Right lobe of liver (tissue), 6 donors: ENCODE results near the gene MYD88. TPM values are rescaled to one million over a fixed set of nuclear protein-coding genes. Genes with fewer than 3 reads are reported as not detected.

Source experiments
- ATAC-seq, 4 donors: fragments of 200-7000 bp; cut with Tn5 transposase; one replicate each; pipeline ENCODE4 v1.9.1; 2020; ENCODE audit warnings: mild to moderate bottlenecking in 4 of 4, moderate library complexity in 4 of 4
- DNase-seq, 3 donors: peaks; one replicate each; pipeline ENCODE4 v3.0.0-alpha.2; 2020
- H3K27ac ChIP-seq, 3 donors: fragments of 200-600 bp; one replicate each; pipeline ENCODE4 v1.8.0; 2022
- H3K27me3 ChIP-seq, 2 donors: fragments of 200-600 bp; one replicate each; pipeline ENCODE4 v1.8.0; 2022
- H3K36me3 ChIP-seq, 4 donors: fragments of 200-600 bp; sonication (generic) in 1 of 4; one replicate each; pipeline versions ENCODE4 v1.5.1 to v1.8.0; 2017 to 2022; ENCODE audit warnings: control low read depth in 1 of 4
- H3K4me1 ChIP-seq, 4 donors: fragments of 200-600 bp; sonication (generic) in 1 of 4; one replicate each; pipeline versions ENCODE4 v1.5.1 to v1.8.0; 2017 to 2022; ENCODE audit warnings: control low read depth in 1 of 4
- H3K4me3 ChIP-seq, 3 donors: fragments of 200-600 bp; one replicate each; pipeline ENCODE4 v1.8.0; 2022
- H3K9me3 ChIP-seq, 4 donors: fragments of 200-600 bp; sonication (generic) in 1 of 4; one replicate each; pipeline versions ENCODE4 v1.5.1 to v1.8.0; 2017 to 2022; ENCODE audit warnings: control low read depth in 1 of 4
- CTCF ChIP-seq, 4 donors: fragments of 200-600 bp in 3 of 4; fragments of 450-650 bp in 1 of 4; IDR thresholded peaks; one replicate each; pipeline versions ENCODE4 v1.5.1 to v1.8.0; 2016 to 2022; ENCODE audit warnings: antibody characterized with exemption in 4 of 4, mild to moderate bottlenecking in 2 of 4
- POLR2A ChIP-seq: fragments of 450-650 bp; IDR thresholded peaks from one replicate; pipeline ENCODE4 v1.6.1; 2017; ENCODE audit warnings: antibody characterized with exemption, mild to moderate bottlenecking
- WGBS: methylation state at CpG from one replicate; pipeline ENCODE4 v1.1.6; 2018; ENCODE audit warnings: low coverage, low lambda C conversion rate; ENCODE audit not compliant: insufficient coverage; ENCODE audit errors: missing lambda C conversion rate; 5-methylcytosine and 5-hydroxymethylcytosine counted together
- intact Hi-C, 2 donors: fragments of 100-400 bp; cut with DNase I; formaldehyde crosslinking; loops; one replicate each; pipeline versions ENCODE4 v1.11.2 to v1.14.1; 2022
- long read RNA-seq: library from polyadenylated mRNA; unstranded; transcript quantifications from one replicate; pipeline ENCODE4 v2.0.0, GENCODE V29; 2019
- total RNA-seq, 6 experiments: library from RNA; depleted of rRNA in 2 of 6; stranded (reverse); fragments of >200 nt in 2 of 6; fragmentation: NEBNext Ultra II Directional in 3 of 6; extraction: Animal tissue kit (Norgen Biotek cat#: 25700) in 3 of 6; gene quantifications; one replicate each; pipeline versions ENCODE4 v1.1.0 to v1.2.4, GENCODE V29; 2016 to 2023
- donor health status: DM: no; HTN: yes; CAD: no.
- donor health status: DM: no; HTN: no; CAD: no.
- donor health status: DM: no; HTN: no; CAD: no.
- donor health status: DM: no; HTN: yes; CAD: no.
- donor health status: DM: no; HTN: yes; CAD: no.

The MYD88 gene
- total RNA-seq: 10 to 100 TPM; 24.3 to 57.3 (median 37.0) TPM
- long read RNA-seq, partial matches to known transcripts: 1 of 7 reads
- long read RNA-seq, other reads (novel, unspliced or antisense): 3 of 7 reads

DNA sequence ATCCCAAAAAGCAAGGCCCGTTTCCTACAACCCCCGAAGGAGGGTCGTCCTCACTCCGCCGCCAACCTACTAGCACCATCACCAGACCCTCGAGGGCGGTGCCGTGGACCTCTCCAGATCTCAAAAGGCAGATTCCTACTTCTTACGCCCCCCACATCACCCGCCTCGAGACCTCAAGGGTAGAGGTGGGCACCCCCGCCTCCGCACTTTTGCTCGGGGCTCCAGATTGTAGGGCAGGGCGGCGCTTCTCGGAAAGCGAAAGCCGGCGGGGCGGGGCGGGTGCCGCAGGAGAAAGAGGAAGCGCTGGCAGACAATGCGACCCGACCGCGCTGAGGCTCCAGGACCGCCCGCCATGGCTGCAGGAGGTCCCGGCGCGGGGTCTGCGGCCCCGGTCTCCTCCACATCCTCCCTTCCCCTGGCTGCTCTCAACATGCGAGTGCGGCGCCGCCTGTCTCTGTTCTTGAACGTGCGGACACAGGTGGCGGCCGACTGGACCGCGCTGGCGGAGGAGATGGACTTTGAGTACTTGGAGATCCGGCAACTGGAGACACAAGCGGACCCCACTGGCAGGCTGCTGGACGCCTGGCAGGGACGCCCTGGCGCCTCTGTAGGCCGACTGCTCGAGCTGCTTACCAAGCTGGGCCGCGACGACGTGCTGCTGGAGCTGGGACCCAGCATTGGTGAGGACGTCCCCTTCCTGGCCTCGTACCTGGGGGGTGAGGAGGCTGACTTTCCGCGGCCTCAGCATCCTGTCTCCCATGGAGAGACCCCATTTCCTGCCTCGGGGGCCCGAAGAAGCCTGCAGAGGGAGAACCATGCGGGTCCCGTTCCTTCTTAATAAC is at the start of gene MYD88:
Gene MYD88 (plus strand): TSS at position 313 of the 842 bp plus-strand sequence. CDS start 40 bp downstream, at position 353.
- Histone ChIP-seq H3K4me1 (peaks cover 0 to 40% (median 13%) of the 10 kb centered on the region in 4 donors), H3K36me3 (peaks cover 0 to 29% (median 9%) of the 10 kb centered on the region in 4 donors), H3K27me3 (no peaks in the 10 kb centered on the region), H3K4me3 (peak within 1 kb of the TSS; percentile 73 to 99 (median 98)), H3K9me3 (no peaks in the 10 kb centered on the region), H3K27ac (peak within 1 kb of the TSS; percentile 81 to 92 (median 89))
- DNase-seq (peak; percentile 84 to 91 (median 90)), ATAC-seq (peak; percentile 34 to 55 (median 44))
- WGBS: 0% methylated on average over 28 of the region's 65 CpGs
- TF ChIP-seq CTCF (IDR thresholded peaks at IDR 0.05) (no peak), POLR2A (peak; percentile 83)
- intact Hi-C loops: no loop called here

DNA sequence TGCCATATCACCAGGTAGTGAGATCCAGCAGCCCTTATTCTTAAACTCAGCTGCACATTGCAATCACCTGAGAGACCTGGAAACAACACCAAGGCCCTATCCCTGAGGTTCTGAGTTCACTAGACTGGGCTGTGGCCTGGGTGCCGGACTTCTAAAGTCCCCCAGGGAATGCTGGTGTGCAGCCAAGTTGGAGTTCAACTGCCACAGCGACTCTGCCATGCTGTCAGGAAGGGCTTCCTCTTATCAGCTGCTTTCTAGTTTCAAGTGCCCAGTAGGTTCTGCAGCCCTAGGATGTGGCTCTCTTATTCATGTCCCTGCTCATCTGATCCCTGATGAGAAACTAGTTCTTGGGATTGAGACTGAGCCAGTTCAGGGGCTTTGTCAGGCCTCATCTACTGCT is 49.3 kb upstream of the MYD88 start:
- intact Hi-C loops: no loop called here
- Histone ChIP-seq H3K4me3 (no peak overlapping the region), H3K4me1 (peaks cover 0 to 11% (median 0%) of the 10 kb centered on the region in 4 donors), H3K27ac (no peak overlapping the region), H3K36me3 (no peaks in the 10 kb centered on the region), H3K27me3 (no peaks in the 10 kb centered on the region), H3K9me3 (no peaks in the 10 kb centered on the region)
- no CpG with 5 or more reads among the region's 2 CpGs for WGBS
- TF ChIP-seq POLR2A: no peak
- TF ChIP-seq CTCF (IDR thresholded peaks at IDR 0.05): no peak
- ATAC-seq (no peak), DNase-seq (no peak)

DNA sequence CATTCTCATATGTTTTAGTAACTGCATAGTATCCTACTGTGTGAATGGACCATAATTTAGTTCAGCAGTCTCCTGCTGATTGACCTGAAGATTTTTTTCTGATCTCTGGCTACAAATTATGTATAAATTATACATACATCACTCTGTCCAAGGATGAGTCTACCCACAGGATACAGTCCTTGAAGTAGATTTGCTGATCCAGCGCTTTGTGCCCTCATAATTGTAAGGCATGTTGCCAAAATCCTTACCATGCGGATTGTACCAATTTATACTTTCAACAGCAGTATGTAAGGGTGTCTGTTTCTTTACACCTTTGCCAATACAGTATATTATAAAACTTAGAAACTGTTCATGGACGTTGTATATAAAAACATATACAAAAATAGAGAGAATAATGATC is 48.0 kb upstream of the MYD88 start:
- DNase-seq (no peak), ATAC-seq (no peak)
- no peak for TF ChIP-seq POLR2A
- TF ChIP-seq CTCF (IDR thresholded peaks at IDR 0.05): no peak
- Histone ChIP-seq H3K27me3 (no peaks in the 10 kb centered on the region), H3K36me3 (no peaks in the 10 kb centered on the region), H3K4me1 (peaks cover 0 to 11% (median 0%) of the 10 kb centered on the region in 4 donors), H3K27ac (no peak overlapping the region), H3K4me3 (no peak overlapping the region), H3K9me3 (no peaks in the 10 kb centered on the region)
- intact Hi-C loops: no loop called here
- 68% methylated on average over 3 of the region's 3 CpGs for WGBS

DNA sequence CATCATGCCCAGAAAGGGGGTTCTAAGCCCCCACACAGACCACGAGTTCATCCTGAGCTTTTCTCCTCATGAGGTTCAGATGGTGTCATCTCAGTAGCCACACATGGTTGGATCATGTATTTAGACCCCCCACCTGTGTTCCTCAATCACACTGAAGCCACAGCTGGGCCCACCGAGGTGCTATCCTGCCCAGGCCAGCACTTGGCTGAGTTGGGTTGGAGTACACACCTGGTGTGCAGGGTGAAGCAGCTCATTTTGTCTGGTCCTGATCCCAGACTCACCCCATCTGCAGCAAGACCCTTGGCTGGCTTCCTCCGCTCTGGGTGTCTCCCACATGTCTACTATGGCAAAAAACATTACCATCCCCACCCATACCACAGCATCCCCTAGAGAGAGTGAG is 43.5 kb upstream of the MYD88 start:
- H3K4me1 ChIP-seq: no peaks in the 10 kb centered on the region
- no peak overlapping the region for H3K4me3 ChIP-seq
- ATAC-seq: no peak
- 66% methylated on average over 2 of the region's 3 CpGs for WGBS
- no peaks in the 10 kb centered on the region for H3K27me3 ChIP-seq
- TF ChIP-seq CTCF (IDR thresholded peaks at IDR 0.05) (no peak), POLR2A (no peak)
- intact Hi-C loops: no loop called here
- H3K36me3 ChIP-seq: no peaks in the 10 kb centered on the region
- no peaks in the 10 kb centered on the region for H3K9me3 ChIP-seq
- no peak overlapping the region for H3K27ac ChIP-seq
- DNase-seq: no peak
